ENCODE data around the gene ARFGAP2. TPM values are rescaled to one million over a fixed set of nuclear protein-coding genes. Genes with fewer than 3 reads are reported as not detected.

Gene ARFGAP2
- total RNA-seq, 4 donors from 2014 or later = 105 to 239 (median 157) TPM

- intact Hi-C loops (cut with DNase I; ENCODE audit: low total_unique reads) = no loop called here
- DNase-seq (ENCODE audit: low spot score in 2 of 2) = no peak
- H3K4me3 ChIP-seq (ENCODE audit: low read depth, poor library complexity, severe bottlenecking) = no peak overlapping the region
- TF ChIP-seq, protein P1, sequence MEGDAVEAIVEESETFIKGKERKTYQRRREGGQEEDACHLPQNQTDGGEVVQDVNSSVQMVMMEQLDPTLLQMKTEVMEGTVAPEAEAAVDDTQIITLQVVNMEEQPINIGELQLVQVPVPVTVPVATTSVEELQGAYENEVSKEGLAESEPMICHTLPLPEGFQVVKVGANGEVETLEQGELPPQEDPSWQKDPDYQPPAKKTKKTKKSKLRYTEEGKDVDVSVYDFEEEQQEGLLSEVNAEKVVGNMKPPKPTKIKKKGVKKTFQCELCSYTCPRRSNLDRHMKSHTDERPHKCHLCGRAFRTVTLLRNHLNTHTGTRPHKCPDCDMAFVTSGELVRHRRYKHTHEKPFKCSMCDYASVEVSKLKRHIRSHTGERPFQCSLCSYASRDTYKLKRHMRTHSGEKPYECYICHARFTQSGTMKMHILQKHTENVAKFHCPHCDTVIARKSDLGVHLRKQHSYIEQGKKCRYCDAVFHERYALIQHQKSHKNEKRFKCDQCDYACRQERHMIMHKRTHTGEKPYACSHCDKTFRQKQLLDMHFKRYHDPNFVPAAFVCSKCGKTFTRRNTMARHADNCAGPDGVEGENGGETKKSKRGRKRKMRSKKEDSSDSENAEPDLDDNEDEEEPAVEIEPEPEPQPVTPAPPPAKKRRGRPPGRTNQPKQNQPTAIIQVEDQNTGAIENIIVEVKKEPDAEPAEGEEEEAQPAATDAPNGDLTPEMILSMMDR (IDR thresholded peaks at IDR 0.05) = no peak
- no peak for TF ChIP-seq POLR2A (IDR thresholded peaks at IDR 0.05)
- WGBS, 2 donors = 91 to 92% methylated on average over 5 of the region's 5 CpGs
Measured at GRCh38 chr11:47166368-47166767, 10.3 kb downstream of the ARFGAP2 start.

- no peak for DNase-seq (ENCODE audit: low spot score in 2 of 2)
- H3K4me3 ChIP-seq (ENCODE audit: low read depth, poor library complexity, severe bottlenecking) = no peak overlapping the region
- TF ChIP-seq POLR2A (IDR thresholded peaks at IDR 0.05) = no peak
- TF ChIP-seq, protein P1 (IDR thresholded peaks at IDR 0.05) = no peak
- intact Hi-C loops (cut with DNase I; ENCODE audit: low total_unique reads) = no loop called here
- 88% methylated on average over 16 of the region's 16 CpGs for WGBS, 2 donors
Measured at GRCh38 chr11:47165253-47165840, 11.3 kb downstream of the ARFGAP2 start.

GRCh38 chr11:47164321-47164720, 12.4 kb downstream of the ARFGAP2 start:
- 42 to 52% methylated on average over 4 of the region's 4 CpGs for WGBS, 2 donors

GRCh38 chr11:47163898-47164297, 12.8 kb downstream of the ARFGAP2 start:
- no peak overlapping the region for H3K4me3 ChIP-seq (ENCODE audit: low read depth, poor library complexity, severe bottlenecking)
- WGBS, 2 donors = 84 to 90% methylated on average over 15 of the region's 15 CpGs
- DNase-seq (ENCODE audit: low spot score in 2 of 2) = no peak
- intact Hi-C loops (cut with DNase I; ENCODE audit: low total_unique reads) = no loop called here
- TF ChIP-seq, protein P1 (IDR thresholded peaks at IDR 0.05) = no peak
- TF ChIP-seq POLR2A (IDR thresholded peaks at IDR 0.05) = no peak

More at GRCh38 chr11:47164321-47164720, 12.4 kb downstream of the ARFGAP2 start:
- no peak overlapping the region for H3K4me3 ChIP-seq (ENCODE audit: low read depth, poor library complexity, severe bottlenecking)
- intact Hi-C loops (cut with DNase I; ENCODE audit: low total_unique reads) = no loop called here
- TF ChIP-seq POLR2A (IDR thresholded peaks at IDR 0.05) = no peak
- TF ChIP-seq, protein P1 (IDR thresholded peaks at IDR 0.05) = no peak
- no peak for DNase-seq (ENCODE audit: low spot score in 2 of 2)

- intact Hi-C loops (cut with DNase I; ENCODE audit: low total_unique reads) = no loop called here
- 46 to 54% methylated on average over 3 of the region's 3 CpGs for WGBS, 2 donors
- H3K4me3 ChIP-seq (ENCODE audit: low read depth, poor library complexity, severe bottlenecking) = no peak overlapping the region
- TF ChIP-seq, protein P1 (IDR thresholded peaks at IDR 0.05) = no peak
- no peak for TF ChIP-seq POLR2A (IDR thresholded peaks at IDR 0.05)
- no peak for DNase-seq (ENCODE audit: low spot score in 2 of 2)
Measured at GRCh38 chr11:47163193-47163592, 13.5 kb downstream of the ARFGAP2 start.

DNA sequence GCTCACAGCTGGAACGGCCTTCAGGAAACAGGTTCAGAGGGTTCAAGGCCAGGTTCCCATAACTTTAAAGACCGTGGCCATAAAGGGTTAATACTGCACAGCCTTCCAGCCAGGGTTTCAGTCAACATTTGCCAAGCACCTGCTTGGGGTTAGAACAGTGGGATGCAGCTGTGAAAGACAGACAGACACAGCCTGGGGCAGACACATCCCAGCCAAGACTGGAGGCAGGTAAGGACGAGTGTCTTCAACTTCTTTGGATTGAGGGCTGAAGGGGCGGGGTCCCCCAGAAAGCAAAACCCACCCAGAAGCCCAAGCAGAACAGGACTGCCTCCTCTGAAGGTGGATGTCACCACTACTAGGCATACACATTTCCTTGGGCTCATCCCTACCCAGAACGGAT, 14.3 kb downstream of the ARFGAP2 start:
- TF ChIP-seq POLR2A (IDR thresholded peaks at IDR 0.05) = no peak
- TF ChIP-seq, protein P1 (IDR thresholded peaks at IDR 0.05) = no peak
- no peak for DNase-seq (ENCODE audit: low spot score in 2 of 2)
- intact Hi-C loops (cut with DNase I; ENCODE audit: low total_unique reads) = no loop called here
- H3K4me3 ChIP-seq (ENCODE audit: low read depth, poor library complexity, severe bottlenecking) = no peak overlapping the region
- WGBS, 2 donors = 40 to 53% methylated on average over 5 of the region's 5 CpGs
